Stimulated activated effector memory CD8-positive, alpha-beta T cell treated with anti-CD3 and anti-CD28 coated beads, Interleukin-12 subunit alpha, Interleukin-12 subunit beta, amount 100 ng/mL, for 72 hours (primary cell): ENCODE results near the gene GDPD2.

Experiments
- ATAC-seq: fragments of 150-1000 bp; cut with Tn5 transposase; 2 replicates; pipeline ENCODE4 v1.10.0; 2021
- DNase-seq, 2 donors: peaks; one replicate each; pipeline ENCODE4 v3.0.0; 2021 to 2022; ENCODE audit warnings: low spot score in 2 of 2
- H3K27ac Mint-ChIP-seq: one replicate; pipeline ENCODE4 v1.8.0; 2022; ENCODE audit warnings: mild to moderate bottlenecking, mixed read lengths
- H3K36me3 Mint-ChIP-seq: one replicate; pipeline ENCODE4 v1.8.0; 2022; ENCODE audit warnings: mild to moderate bottlenecking, mixed read lengths
- H3K4me1 Mint-ChIP-seq: one replicate; pipeline ENCODE4 v1.8.0; 2022; ENCODE audit warnings: mixed read lengths
- H3K4me3 Mint-ChIP-seq: one replicate; pipeline ENCODE4 v1.8.0; 2022; ENCODE audit warnings: mild to moderate bottlenecking, mixed read lengths
- H3K9me3 Mint-ChIP-seq: one replicate; pipeline ENCODE4 v1.8.0; 2022; ENCODE audit warnings: mixed read lengths

The GDPD2 gene

DNA sequence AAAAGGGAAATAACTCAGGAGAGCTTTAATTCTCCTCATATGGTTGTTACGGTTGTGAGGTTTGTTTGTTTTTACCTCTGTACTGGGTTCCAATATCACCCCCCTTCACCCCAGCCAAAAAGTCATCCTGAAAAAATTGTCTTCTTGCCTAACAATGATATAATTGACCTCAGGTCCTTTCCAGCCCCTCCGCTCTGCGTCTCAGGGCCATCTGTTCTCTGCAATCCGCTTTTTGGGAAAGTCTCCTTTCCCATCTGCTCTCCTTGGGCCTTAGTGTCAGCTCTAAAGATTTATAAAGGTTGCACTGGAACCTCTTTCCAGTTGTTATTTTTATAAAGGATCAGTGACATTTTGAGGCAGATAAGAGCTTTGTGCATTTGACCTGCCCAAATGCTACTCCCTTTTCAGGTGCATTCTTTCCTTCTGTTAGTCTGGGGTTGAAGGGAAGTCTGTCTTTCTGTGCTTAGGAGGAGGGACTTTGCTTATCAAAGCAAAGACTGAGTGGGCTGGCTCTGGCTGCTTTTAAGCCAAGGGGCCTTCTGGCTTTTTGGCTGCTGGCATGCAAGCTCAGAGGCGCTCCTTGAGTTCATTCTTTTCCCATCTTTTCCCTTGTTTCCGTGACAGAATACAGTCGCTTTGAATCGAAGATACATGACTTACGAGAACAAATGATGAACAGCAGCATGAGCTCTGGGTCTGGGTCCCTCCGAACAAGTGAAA is 55.6 kb downstream of the GDPD2 start:
- Mint-ChIP-seq H3K27ac (no peak overlapping the region), H3K36me3 (peaks cover 27% of the 10 kb centered on the region)
- no peak for ATAC-seq

GRCh38 chrX:70479247-70479921 is 56.3 kb downstream of the GDPD2 start:
- Mint-ChIP-seq H3K4me3 (no peak overlapping the region), H3K4me1 (no peaks in the 10 kb centered on the region), H3K36me3 (peaks cover 27% of the 10 kb centered on the region), H3K27ac (no peak overlapping the region), H3K9me3 (no peaks in the 10 kb centered on the region)
- no peak for DNase-seq
- ATAC-seq, result no peak

More for the DNA sequence above, 55.6 kb downstream of the GDPD2 start:
- DNase-seq, result no peak
- H3K9me3 Mint-ChIP-seq, result no peaks in the 10 kb centered on the region
- no peak overlapping the region for H3K4me3 Mint-ChIP-seq
- H3K4me1 Mint-ChIP-seq, result no peaks in the 10 kb centered on the region

- Mint-ChIP-seq H3K4me1 (no peaks in the 10 kb centered on the region), H3K36me3 (peaks cover 27% of the 10 kb centered on the region), H3K27ac (no peak overlapping the region), H3K9me3 (no peaks in the 10 kb centered on the region), H3K4me3 (no peak overlapping the region)
- ATAC-seq (no peak), DNase-seq (no peak)
Measured at GRCh38 chrX:70479922-70480659, 57.0 kb downstream of the GDPD2 start.

- ATAC-seq (no peak), DNase-seq (no peak)
- no peak overlapping the region for H3K27ac Mint-ChIP-seq
- no peak overlapping the region for H3K4me3 Mint-ChIP-seq
- no peaks in the 10 kb centered on the region for H3K9me3 Mint-ChIP-seq
- H3K4me1 Mint-ChIP-seq, result no peaks in the 10 kb centered on the region
- H3K36me3 Mint-ChIP-seq, result peaks cover 27% of the 10 kb centered on the region
Measured at GRCh38 chrX:70480660-70481018, 57.5 kb downstream of the GDPD2 start.

GRCh38 chrX:70481471-70482270 is 58.6 kb downstream of the GDPD2 start:
- Mint-ChIP-seq H3K9me3 (no peaks in the 10 kb centered on the region), H3K27ac (no peak overlapping the region), H3K4me1 (no peaks in the 10 kb centered on the region), H3K36me3 (peaks cover 32% of the 10 kb centered on the region), H3K4me3 (no peak overlapping the region)
- ATAC-seq (no peak), DNase-seq (no peak)

- Mint-ChIP-seq H3K4me3 (no peak overlapping the region), H3K27ac (no peak overlapping the region), H3K9me3 (no peaks in the 10 kb centered on the region), H3K36me3 (peaks cover 34% of the 10 kb centered on the region), H3K4me1 (no peaks in the 10 kb centered on the region)
- ATAC-seq (no peak), DNase-seq (no peak)
Measured at GRCh38 chrX:70482300-70482699, 59.2 kb downstream of the GDPD2 start.
